Ectodermal cell (in vitro differentiated cells): Measurements from ENCODE around the gene DIP2B.
A peak's percentile ranks its signal among the peaks of the same experiment; 100 is the strongest.

Experiments used
- H3K27ac ChIP-seq: 2 replicates; pipeline ENCODE4 v1.7.0; 2013; ENCODE audit warnings: mild to moderate bottlenecking, low read depth, low read length; ENCODE audit not compliant: insufficient read depth, poor library complexity, severe bottlenecking
- H3K27me3 ChIP-seq: 2 replicates; pipeline ENCODE4 v1.7.0; 2013; ENCODE audit warnings: mild to moderate bottlenecking, low read length; ENCODE audit not compliant: insufficient read depth, control insufficient read depth, poor library complexity, severe bottlenecking
- H3K36me3 ChIP-seq: one replicate; pipeline ENCODE4 v1.7.0; 2013; ENCODE audit warnings: low read length; ENCODE audit not compliant: control insufficient read depth, insufficient read depth
- H3K4me1 ChIP-seq: one replicate; pipeline ENCODE4 v1.7.0; 2013; ENCODE audit warnings: low read length; ENCODE audit not compliant: control insufficient read depth, insufficient read depth
- H3K4me3 ChIP-seq: 2 replicates; pipeline ENCODE4 v1.7.0; 2013; ENCODE audit warnings: low read depth, low read length, control low read depth; ENCODE audit not compliant: insufficient read depth
- H3K9me3 ChIP-seq: 2 replicates; pipeline ENCODE4 v1.7.0; 2013; ENCODE audit warnings: mild to moderate bottlenecking, low read length, moderate library complexity; ENCODE audit not compliant: control insufficient read depth
- WGBS, 2 experiments: methylation state at CpG; one replicate each; pipeline ENCODE4 v1.1.7; 2013; ENCODE audit warnings: missing lambda C conversion rate in 2 of 2; 5-methylcytosine and 5-hydroxymethylcytosine counted together

DIP2B gene

GRCh38 chr12:50563434-50563787 lies 58.6 kb downstream of the DIP2B start:
- H3K36me3 ChIP-seq, result no peaks in the 10 kb centered on the region
- no peaks in the 10 kb centered on the region for H3K27me3 ChIP-seq
- 88 to 91% methylated on average over 1 of the region's 1 CpG for WGBS, 2 experiments
- no peak overlapping the region for H3K4me3 ChIP-seq
- H3K4me1 ChIP-seq, result peaks cover 6% of the 10 kb centered on the region
- no peaks in the 10 kb centered on the region for H3K9me3 ChIP-seq
- H3K27ac ChIP-seq, result no peak overlapping the region

- Histone ChIP-seq H3K27ac (no peak overlapping the region), H3K4me1 (peaks cover 6% of the 10 kb centered on the region), H3K4me3 (no peak overlapping the region), H3K36me3 (no peaks in the 10 kb centered on the region), H3K27me3 (no peaks in the 10 kb centered on the region), H3K9me3 (no peaks in the 10 kb centered on the region)
- 93 to 98% methylated on average over 4 of the region's 4 CpGs for WGBS, 2 experiments
Observed at GRCh38 chr12:50564237-50564947, 59.6 kb downstream of the DIP2B start.

GRCh38 chr12:50564948-50565297 lies 60.1 kb downstream of the DIP2B start:
- Histone ChIP-seq H3K4me1 (peaks cover 6% of the 10 kb centered on the region), H3K27ac (no peak overlapping the region), H3K36me3 (no peaks in the 10 kb centered on the region), H3K9me3 (no peaks in the 10 kb centered on the region), H3K4me3 (no peak overlapping the region), H3K27me3 (no peaks in the 10 kb centered on the region)
- 90 to 94% methylated on average over 3 of the region's 3 CpGs for WGBS, 2 experiments

GRCh38 chr12:50566066-50566465 lies 61.3 kb downstream of the DIP2B start:
- H3K27me3 ChIP-seq, result no peaks in the 10 kb centered on the region
- H3K9me3 ChIP-seq, result no peaks in the 10 kb centered on the region
- peaks cover 6% of the 10 kb centered on the region for H3K4me1 ChIP-seq
- no peaks in the 10 kb centered on the region for H3K36me3 ChIP-seq
- no peak overlapping the region for H3K27ac ChIP-seq
- WGBS, 2 experiments, result 100% methylated on average over 1 of the region's 1 CpG; no CpG with 5 or more reads in 1 of the 2 experiments
- no peak overlapping the region for H3K4me3 ChIP-seq

GRCh38 chr12:50567926-50568325 lies 63.1 kb downstream of the DIP2B start:
- Histone ChIP-seq H3K4me1 (peaks cover 16% of the 10 kb centered on the region), H3K27ac (peak overlapping the region; percentile 40), H3K4me3 (no peak overlapping the region), H3K9me3 (no peaks in the 10 kb centered on the region), H3K36me3 (no peaks in the 10 kb centered on the region), H3K27me3 (no peaks in the 10 kb centered on the region)
- WGBS, 2 experiments, result 91 to 92% methylated on average over 1 of the region's 1 CpG

- WGBS, 2 experiments, result 83 to 91% methylated on average over 3 to 4 of the region's 4 CpGs
- Histone ChIP-seq H3K27me3 (no peaks in the 10 kb centered on the region), H3K4me3 (no peak overlapping the region), H3K4me1 (peaks cover 16% of the 10 kb centered on the region), H3K27ac (peak overlapping the region; percentile 40), H3K9me3 (no peaks in the 10 kb centered on the region), H3K36me3 (no peaks in the 10 kb centered on the region)
Observed at GRCh38 chr12:50568338-50569091, 63.7 kb downstream of the DIP2B start.

- Histone ChIP-seq H3K27ac (peak overlapping the region; percentile 40), H3K27me3 (no peaks in the 10 kb centered on the region), H3K4me3 (no peak overlapping the region), H3K4me1 (peaks cover 16% of the 10 kb centered on the region), H3K36me3 (no peaks in the 10 kb centered on the region), H3K9me3 (no peaks in the 10 kb centered on the region)
- WGBS, 2 experiments, result 69 to 76% methylated on average over 2 of the region's 2 CpGs
Observed at GRCh38 chr12:50569321-50569720, 64.5 kb downstream of the DIP2B start.

GRCh38 chr12:50569876-50570275 lies 65.1 kb downstream of the DIP2B start:
- H3K4me1 ChIP-seq, result peaks cover 16% of the 10 kb centered on the region
- H3K27me3 ChIP-seq, result no peaks in the 10 kb centered on the region
- H3K9me3 ChIP-seq, result no peaks in the 10 kb centered on the region
- 95 to 97% methylated on average over 3 of the region's 3 CpGs for WGBS, 2 experiments
- no peaks in the 10 kb centered on the region for H3K36me3 ChIP-seq
- no peak overlapping the region for H3K4me3 ChIP-seq
- no peak overlapping the region for H3K27ac ChIP-seq

- H3K9me3 ChIP-seq, result no peaks in the 10 kb centered on the region
- H3K4me3 ChIP-seq, result no peak overlapping the region
- no peaks in the 10 kb centered on the region for H3K36me3 ChIP-seq
- no peak overlapping the region for H3K27ac ChIP-seq
- H3K27me3 ChIP-seq, result no peaks in the 10 kb centered on the region
- peaks cover 16% of the 10 kb centered on the region for H3K4me1 ChIP-seq
- WGBS, 2 experiments, result 73 to 80% methylated on average over 5 to 6 of the region's 7 CpGs
Observed at GRCh38 chr12:50571786-50572185, 67.0 kb downstream of the DIP2B start.

- no peaks in the 10 kb centered on the region for H3K36me3 ChIP-seq
- no peaks in the 10 kb centered on the region for H3K27me3 ChIP-seq
- no peak overlapping the region for H3K27ac ChIP-seq
- WGBS, 2 experiments, result 82 to 86% methylated on average over 1 of the region's 1 CpG
- H3K4me3 ChIP-seq, result no peak overlapping the region
- peaks cover 16% of the 10 kb centered on the region for H3K4me1 ChIP-seq
- H3K9me3 ChIP-seq, result no peaks in the 10 kb centered on the region
Observed at GRCh38 chr12:50572287-50572686, 67.5 kb downstream of the DIP2B start.
